Pons (tissue), 1 donor: ENCODE data around the gene ALG1.
"Not testable (repeated sequence)": the region's sequence is repeated elsewhere in the genome, so short reads cannot be mapped to it uniquely, and the experiment has no call there.

Source experiments
- DNase-seq: peaks from one replicate; pipeline ENCODE4 v3.0.0-alpha.2; 2016; ENCODE audit warnings: low spot score

The ALG1 gene

GRCh38 chr16:5075637-5076036, 4.0 kb downstream of the ALG1 start:
- no peak for DNase-seq

GRCh38 chr16:5077304-5077703, 5.7 kb downstream of the ALG1 start:
- no peak for DNase-seq

- no peak for DNase-seq
Measured at GRCh38 chr16:5078626-5079025, 7.0 kb downstream of the ALG1 start.

GRCh38 chr16:5080461-5080860, 8.8 kb downstream of the ALG1 start:
- not testable (repeated sequence) for DNase-seq

DNA sequence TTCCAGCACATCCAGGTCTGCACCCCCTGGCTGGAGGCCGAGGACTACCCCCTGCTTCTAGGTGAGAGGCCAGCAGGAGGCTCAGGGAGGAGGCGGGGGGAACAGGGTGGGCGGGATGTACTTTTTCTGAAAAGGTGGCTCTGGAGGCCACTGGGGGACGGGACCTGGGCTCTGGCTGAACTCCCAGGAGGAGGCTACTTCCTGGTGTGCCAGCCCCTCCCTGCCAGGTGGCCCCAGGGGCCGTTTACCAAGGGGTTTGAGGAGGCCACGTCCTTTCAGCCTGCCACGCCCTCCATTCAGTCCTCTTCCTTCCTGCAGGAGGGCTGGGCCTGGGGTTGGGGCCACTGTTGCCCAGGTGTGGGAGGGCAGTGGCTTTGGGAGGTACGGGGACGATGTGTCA, 9.4 kb downstream of the ALG1 start:
- DNase-seq, result not testable (repeated sequence)

GRCh38 chr16:5083646-5084045, 12.0 kb downstream of the ALG1 start:
- DNase-seq, result not testable (repeated sequence)

- not testable (repeated sequence) for DNase-seq
Measured at GRCh38 chr16:5084099-5084731, 12.6 kb downstream of the ALG1 start.

GRCh38 chr16:5084802-5085201, 13.2 kb downstream of the ALG1 start:
- peak; percentile 39 for DNase-seq

- DNase-seq, result not testable (repeated sequence)
Measured at GRCh38 chr16:5085716-5086115, 14.1 kb downstream of the ALG1 start.

DNA sequence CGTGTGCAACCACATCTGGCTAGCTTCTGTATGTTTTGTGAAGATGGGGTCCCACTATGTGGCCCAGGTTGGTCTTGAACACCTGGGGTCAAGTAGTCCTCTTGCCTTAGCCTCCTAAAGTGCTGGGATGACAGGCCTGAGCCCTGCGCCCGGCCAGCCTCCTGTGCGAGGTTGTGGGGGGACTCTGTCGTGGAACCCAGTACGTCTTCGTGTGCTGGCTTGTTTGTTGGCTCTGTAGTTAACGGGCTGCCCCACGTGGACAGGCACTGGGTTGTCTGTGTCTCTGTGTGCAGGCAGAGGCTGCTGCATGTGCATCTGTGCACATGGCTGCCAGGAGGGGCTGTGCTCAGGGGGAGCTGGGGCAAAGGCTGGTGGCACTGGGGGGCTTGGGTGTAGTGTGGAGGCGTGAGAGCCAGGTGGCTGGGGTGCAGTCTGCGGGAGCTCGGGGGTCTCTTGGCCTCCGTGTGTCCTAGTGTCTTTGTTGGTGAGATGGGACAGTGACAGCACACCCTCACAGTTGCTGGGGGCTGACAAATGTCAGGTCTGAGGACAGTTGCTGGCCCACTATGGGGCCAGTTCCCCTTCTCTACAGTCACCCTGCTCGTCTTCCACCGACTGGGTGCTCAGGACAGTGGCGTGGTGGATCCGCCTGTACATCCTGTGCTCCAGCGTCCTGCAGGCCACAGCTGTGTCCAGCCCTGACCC, 16.6 kb downstream of the ALG1 start:
- not testable (repeated sequence) for DNase-seq

DNA sequence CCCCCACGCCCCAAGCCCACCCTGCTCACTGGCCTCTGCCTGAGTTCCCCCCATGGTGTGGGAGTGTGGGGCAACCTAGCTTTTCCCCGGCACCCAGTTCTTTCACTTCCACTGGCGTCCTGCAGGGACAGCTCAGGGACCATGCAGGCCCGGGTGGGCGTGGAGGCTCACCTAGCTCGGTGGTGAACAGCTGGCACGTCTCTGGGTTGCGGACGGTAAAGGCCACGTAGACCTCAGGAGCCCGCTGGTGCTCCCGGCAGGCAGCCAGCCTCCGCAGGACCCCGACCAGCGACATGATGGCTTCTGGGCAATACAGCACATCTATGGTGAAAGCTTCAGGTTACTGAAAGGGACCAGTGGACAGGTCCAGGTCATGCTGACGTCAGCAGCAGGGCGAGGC, 17.3 kb downstream of the ALG1 start:
- DNase-seq, result not testable (repeated sequence)

- DNase-seq, result not testable (repeated sequence)
Measured at GRCh38 chr16:5089911-5090555, 18.4 kb downstream of the ALG1 start.

- not testable (repeated sequence) for DNase-seq
Measured at GRCh38 chr16:5090592-5090991, 18.9 kb downstream of the ALG1 start.

DNA sequence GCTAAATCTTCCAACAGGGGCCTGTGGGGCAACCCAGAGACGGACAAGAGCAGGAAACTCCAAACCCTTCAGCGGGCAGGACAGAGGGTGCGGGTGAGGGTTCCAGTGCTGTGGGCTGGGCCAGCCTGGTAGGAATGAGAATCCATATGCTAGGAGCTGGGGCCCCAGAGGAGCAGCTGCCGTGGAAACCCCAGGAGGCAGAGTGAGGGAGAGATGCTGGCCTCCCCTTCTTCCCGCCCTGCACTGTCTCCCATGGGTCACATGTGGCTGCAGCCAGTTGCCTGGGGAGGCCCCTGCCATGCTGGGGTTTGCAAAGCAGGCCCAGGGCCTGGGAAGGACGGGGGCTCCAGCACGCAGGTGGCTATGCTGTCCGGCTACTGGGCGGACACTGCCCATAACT, 21.4 kb downstream of the ALG1 start:
- not testable (repeated sequence) for DNase-seq

- DNase-seq, result not testable (repeated sequence)
Measured at GRCh38 chr16:5093746-5094145, 22.1 kb downstream of the ALG1 start.

DNA sequence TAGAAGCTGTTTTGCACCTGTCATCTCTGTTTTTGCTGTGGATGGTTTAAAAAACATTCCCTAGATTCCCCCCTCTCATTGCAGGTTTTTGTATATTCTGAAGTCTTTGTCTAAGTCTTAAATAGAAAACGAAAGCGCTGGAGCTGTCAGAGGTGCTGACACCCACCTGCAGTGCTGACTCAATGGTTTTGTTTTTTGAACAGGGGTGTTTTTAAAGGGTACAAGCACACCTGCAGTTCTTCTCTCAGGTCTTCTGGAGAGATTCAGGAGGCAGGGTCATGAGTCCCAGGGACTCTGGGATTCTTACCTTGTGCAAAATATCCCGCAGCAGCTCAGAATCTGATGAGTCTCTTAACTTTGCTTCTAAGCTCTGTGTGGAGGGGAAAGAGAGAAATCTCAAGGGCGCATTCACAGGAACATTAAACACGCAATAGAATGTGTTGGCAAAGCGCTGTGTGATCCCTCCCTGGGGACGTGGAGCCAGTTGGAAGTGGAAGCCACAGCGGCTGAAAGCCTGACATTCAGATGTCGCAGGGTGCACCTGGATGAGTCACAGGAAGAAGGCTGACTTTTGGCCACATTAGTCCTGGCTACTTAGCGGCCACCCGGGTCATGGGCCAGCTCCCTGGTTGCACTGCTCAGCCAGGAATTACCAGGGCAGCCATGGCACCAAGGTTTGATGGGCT, 23.6 kb downstream of the ALG1 start:
- DNase-seq, result not testable (repeated sequence)

DNA sequence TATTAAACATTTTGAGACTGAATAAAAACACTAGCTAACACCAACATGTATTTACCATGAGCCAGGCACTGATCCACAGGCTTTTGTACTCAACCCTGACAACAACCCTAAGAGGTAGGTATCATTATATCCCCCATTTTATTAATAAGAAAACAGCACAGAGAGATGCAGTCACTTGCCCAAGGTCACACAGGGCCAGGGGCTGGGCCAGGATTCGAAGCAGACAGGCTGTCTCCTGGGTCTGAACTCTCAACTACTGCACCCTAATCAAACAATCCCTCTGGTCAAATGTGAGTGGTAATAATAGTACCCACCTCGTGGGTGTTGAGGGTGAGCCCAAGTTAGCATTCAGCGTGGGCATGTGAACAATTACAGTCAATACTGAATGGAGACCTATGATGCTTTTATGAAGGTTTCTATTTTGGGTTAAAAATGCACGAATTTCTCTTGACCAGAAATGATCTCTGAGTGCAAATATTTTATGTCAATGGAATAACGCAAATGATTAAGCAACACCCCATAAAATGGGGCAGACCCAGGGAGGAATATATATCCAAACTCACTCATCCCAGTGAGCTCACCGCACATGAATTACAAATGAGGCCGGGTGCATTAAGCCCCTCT, 24.9 kb downstream of the ALG1 start:
- DNase-seq, result not testable (repeated sequence)

GRCh38 chr16:5097061-5097469, 25.4 kb downstream of the ALG1 start:
- peak; percentile 46 for DNase-seq

- DNase-seq, result peak; percentile 99
Measured at GRCh38 chr16:5097470-5098220, 26.0 kb downstream of the ALG1 start, which contains the start of gene EEF2KMT. TSS of gene EEF2KMT (minus strand) at chr16:5097795. CDS start at chr16:5097739, 56 bp downstream.

DNA sequence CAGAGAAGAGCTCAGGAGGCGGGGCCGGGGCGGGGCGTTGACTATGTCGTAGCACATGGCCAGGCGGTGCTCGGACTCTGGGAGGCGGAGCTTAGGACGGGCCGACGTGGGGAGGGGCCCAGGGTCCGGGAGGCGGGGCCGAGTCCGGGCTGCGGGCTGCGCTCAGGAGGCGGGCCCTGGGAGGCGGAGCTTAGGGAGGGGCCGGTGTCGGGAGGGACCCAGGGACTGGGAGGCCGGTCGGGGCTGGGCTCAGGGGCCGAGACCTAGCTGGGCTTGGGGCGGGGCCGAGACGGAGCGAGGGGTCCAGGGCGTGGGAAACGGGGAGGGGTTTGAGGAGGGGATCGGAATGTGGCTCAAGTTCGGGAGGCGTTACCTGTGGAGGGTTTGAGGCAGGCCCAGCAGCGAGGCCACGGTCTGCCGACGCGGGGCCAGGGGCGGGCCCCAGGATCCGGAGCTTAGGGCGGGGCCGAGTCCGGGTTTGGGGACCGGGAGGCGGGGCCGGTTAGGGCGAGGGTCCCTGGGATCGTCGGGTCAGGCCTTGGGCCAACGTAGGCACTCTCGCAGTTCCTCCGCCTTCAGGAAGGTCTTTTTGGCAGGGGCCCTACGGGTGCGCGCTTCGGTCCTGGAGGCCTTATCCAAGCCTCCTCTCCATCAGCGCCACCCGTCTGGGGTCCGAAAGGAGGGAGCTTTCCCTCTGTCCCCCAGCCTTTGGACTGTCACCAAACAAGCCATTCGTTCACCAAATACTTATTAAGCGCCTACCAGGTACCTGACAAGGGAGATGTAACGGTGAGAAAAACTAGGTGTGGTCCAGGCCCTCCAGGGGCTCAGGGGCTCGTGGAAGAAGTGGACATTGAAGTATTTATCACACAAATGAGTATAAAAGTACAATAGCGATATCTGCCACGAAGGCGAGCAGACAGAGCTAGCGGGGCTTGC, 26.8 kb downstream of the ALG1 start:
- DNase-seq, result peak; percentile 54
